ENCODE data around the gene TFAP2C.
"Not testable (repeated sequence)": the region's sequence is repeated elsewhere in the genome, so short reads cannot be mapped to it uniquely, and the experiment has no call there.

Gene TFAP2C

DNA sequence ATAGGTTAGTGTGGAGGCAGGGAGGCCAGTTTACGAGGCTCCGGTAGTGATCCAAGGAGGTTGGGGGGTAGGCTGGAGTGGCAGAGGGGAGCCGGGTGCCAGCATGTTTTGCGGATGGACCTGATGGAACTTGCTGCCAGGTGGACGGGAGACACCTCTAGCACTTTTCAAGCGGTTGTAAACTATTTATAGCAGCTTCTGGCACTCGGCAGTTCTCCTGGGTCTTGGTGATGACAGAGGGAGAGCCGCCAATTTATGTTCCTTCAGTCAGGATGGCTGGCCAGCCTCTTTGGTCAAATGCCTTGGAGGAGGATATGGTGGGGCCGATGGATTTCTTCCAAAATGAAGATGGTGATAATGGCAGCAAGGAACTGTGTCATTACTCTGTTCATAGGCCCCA lies 28.8 kb downstream of the TFAP2C start:
- in situ Hi-C loops (cut with MboI; ENCODE audit: low sequenced_read_pairs, unreplicated experiment), result no loop called here
- no peak for DNase-seq (ENCODE audit: low spot score)
- TF ChIP-seq, protein P1, sequence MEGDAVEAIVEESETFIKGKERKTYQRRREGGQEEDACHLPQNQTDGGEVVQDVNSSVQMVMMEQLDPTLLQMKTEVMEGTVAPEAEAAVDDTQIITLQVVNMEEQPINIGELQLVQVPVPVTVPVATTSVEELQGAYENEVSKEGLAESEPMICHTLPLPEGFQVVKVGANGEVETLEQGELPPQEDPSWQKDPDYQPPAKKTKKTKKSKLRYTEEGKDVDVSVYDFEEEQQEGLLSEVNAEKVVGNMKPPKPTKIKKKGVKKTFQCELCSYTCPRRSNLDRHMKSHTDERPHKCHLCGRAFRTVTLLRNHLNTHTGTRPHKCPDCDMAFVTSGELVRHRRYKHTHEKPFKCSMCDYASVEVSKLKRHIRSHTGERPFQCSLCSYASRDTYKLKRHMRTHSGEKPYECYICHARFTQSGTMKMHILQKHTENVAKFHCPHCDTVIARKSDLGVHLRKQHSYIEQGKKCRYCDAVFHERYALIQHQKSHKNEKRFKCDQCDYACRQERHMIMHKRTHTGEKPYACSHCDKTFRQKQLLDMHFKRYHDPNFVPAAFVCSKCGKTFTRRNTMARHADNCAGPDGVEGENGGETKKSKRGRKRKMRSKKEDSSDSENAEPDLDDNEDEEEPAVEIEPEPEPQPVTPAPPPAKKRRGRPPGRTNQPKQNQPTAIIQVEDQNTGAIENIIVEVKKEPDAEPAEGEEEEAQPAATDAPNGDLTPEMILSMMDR (IDR thresholded peaks at IDR 0.05; ENCODE audit: borderline replicate concordance, control extremely low read depth, extremely low read depth, insufficient read depth, missing control alignments), result no peak

DNA sequence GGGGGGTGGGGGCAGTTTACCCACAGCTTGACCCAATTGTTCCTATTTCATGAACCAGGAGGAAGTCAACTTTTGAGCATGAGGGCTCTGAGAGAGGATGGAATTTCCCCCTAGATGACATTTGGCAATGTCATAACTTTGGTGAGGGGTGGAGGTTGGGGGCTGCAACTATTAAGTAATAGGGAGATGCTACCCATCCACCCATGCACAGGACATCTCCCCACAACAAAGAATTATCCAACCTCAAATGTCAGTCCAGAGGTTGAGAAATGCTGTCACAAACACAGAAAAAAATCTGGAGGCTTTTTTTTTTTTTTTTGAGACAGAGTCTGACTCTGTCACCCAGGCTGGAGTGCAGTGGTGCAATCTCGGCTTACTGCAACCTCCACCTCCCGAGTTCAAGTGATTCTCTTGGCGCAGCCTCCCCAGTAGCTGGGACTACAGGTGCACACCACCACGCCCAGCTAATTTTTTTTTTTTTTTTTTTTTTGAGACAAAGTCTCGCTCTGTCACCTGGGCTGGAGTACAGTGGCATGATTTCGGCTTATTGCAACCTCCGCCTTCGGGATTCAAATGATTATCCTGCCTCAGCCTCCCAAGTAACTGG lies 29.3 kb downstream of the TFAP2C start:
- DNase-seq (ENCODE audit: low spot score); in situ Hi-C loops (cut with MboI; ENCODE audit: low sequenced_read_pairs, unreplicated experiment): not testable (repeated sequence)

DNA sequence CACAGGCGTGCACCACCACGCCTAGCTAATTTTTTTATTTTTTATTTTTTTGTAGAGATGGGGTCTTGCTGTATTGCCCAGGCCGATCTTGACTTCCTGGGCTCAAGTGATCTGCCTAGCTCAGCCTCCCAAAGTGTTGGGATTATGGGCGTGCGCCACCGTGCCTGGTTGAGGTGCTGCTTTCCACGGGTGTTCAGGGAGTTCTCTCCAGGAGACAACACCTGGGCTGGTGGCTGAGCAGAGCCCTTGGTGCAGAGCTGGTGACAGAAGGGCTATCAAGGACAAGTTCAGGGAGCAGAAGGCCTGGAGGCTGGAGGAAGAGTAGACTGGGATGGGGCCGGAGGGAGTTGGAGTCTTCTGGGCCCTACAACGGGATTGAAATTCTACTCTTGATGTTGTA lies 34.6 kb downstream of the TFAP2C start:
- in situ Hi-C loops (cut with MboI; ENCODE audit: low sequenced_read_pairs, unreplicated experiment), result no loop called here

DNA sequence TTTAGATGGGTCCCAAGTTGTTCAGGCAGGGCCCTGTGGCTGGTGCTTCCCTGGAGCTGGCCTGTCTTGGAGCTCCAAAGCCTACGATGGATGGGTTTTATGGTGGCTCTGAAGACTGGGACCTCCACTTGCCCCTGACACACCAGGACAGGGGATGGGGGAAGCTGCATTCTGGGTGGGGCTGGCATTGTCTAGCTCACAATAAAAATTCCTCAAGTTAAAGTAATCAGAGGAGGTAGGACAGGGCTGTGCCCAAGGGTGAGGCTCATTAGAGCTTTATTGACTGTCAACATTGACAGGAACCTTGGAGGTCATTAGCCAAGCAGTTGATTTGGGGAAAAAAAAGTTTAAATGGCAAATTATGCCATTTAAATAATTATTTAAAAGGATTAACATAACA lies 35.7 kb downstream of the TFAP2C start:
- no peak for DNase-seq (ENCODE audit: low spot score)
- TF ChIP-seq, protein P1 (IDR thresholded peaks at IDR 0.05; ENCODE audit: borderline replicate concordance, control extremely low read depth, extremely low read depth, insufficient read depth, missing control alignments), result no peak
- in situ Hi-C loops (cut with MboI; ENCODE audit: low sequenced_read_pairs, unreplicated experiment), result no loop called here

More for the DNA sequence above, 34.6 kb downstream of the TFAP2C start:
- DNase-seq (ENCODE audit: low spot score), result no peak
- TF ChIP-seq, protein P1 (IDR thresholded peaks at IDR 0.05; ENCODE audit: borderline replicate concordance, control extremely low read depth, extremely low read depth, insufficient read depth, missing control alignments), result no peak

DNA sequence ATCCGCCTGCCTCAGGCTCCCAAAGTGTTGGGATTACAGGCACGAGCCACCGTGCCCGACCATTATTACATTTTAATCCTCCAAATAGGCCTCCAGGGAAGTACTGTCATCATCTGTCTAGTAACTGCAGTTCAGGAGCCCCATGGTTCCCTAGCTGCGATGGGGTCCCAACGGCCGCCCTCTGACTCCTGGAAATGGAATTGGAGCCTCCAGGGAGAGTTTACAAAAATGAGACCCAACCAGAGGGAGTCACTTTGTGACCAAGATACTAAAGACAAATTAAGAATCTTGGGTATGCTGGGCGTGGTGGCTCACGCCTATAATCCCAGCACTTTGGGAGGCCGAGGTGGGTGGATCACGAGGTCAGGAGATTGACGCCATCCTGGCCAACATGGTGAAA lies 36.7 kb downstream of the TFAP2C start:
- DNase-seq (ENCODE audit: low spot score), result no peak
- in situ Hi-C loops (cut with MboI; ENCODE audit: low sequenced_read_pairs, unreplicated experiment), result no loop called here
- TF ChIP-seq, protein P1 (IDR thresholded peaks at IDR 0.05; ENCODE audit: borderline replicate concordance, control extremely low read depth, extremely low read depth, insufficient read depth, missing control alignments), result no peak

DNA sequence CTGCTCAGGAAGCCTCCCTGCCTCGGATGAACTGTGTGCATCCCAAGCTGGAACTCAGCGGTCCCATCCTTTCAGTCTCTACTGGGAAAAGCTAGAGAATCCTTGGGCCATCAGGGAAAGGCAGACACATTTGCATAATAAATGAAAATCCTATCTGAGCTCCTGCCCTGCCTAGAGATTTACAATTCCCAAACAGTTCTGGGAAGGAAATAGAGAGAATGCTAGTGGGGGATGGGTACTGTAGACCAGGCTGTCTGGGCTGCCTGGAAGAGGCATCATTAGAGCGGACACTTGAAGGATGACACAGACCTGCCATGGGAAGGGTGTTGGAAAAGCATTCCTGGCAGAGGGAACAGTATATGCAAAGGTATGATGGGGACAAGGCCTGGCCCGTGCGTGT lies 44.3 kb downstream of the TFAP2C start:
- no peak for DNase-seq (ENCODE audit: low spot score)
- TF ChIP-seq, protein P1 (IDR thresholded peaks at IDR 0.05; ENCODE audit: borderline replicate concordance, control extremely low read depth, extremely low read depth, insufficient read depth, missing control alignments), result no peak
- in situ Hi-C loops (cut with MboI; ENCODE audit: low sequenced_read_pairs, unreplicated experiment), result no loop called here

DNA sequence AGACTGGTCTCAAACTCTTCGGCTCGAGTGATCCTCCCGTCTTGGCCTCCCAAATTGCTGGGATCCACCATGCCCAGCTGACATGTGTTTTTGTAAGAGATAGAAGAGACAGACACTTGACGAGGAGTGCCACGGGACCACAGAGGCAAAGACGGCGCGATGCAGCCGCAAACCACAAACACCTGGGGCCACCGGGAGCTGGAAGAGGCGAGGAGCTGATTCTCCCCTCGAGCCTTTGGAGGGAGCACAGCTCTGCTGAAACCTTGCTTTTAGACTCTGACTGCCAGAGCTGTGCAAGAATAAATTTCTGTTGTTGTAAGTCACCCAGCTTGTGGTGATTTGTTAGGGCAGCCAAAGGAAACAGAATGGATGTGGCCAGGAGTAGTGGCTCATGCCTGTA lies 46.9 kb downstream of the TFAP2C start:
- in situ Hi-C loops (cut with MboI; ENCODE audit: low sequenced_read_pairs, unreplicated experiment), result no loop called here
- TF ChIP-seq, protein P1 (IDR thresholded peaks at IDR 0.05; ENCODE audit: borderline replicate concordance, control extremely low read depth, extremely low read depth, insufficient read depth, missing control alignments), result no peak
- no peak for DNase-seq (ENCODE audit: low spot score)
